Dendritic cell treated with granulocyte-macrophage colony-stimulating factor and Interleukin-4, amounts not matched to agents 40 ng/mL and 50 ng/mL, for 4 days (primary cell): Measurements from ENCODE around the gene FTO.

ENCODE experiments used
- H3K27ac Mint-ChIP-seq: one replicate; pipeline ENCODE4 v1.8.0; 2022; ENCODE audit warnings: mild to moderate bottlenecking, mixed read lengths
- H3K27me3 Mint-ChIP-seq: one replicate; pipeline ENCODE4 v1.8.0; 2022; ENCODE audit warnings: mild to moderate bottlenecking, mixed read lengths
- H3K36me3 Mint-ChIP-seq: one replicate; pipeline ENCODE4 v1.8.0; 2022; ENCODE audit warnings: low read depth, mixed read lengths
- H3K4me1 Mint-ChIP-seq: one replicate; pipeline ENCODE4 v1.8.0; 2022; ENCODE audit warnings: low read depth, mixed read lengths
- H3K4me3 Mint-ChIP-seq: one replicate; pipeline ENCODE4 v1.8.0; 2022; ENCODE audit warnings: mild to moderate bottlenecking, moderate library complexity, mixed read lengths
- H3K9me3 Mint-ChIP-seq: one replicate; pipeline ENCODE4 v1.8.0; 2022; ENCODE audit warnings: mixed read lengths
- intact Hi-C: fragments of 100-400 bp; cut with micrococcal nuclease; formaldehyde crosslinking; loops from one replicate; pipeline ENCODE4 v1.15.0; 2022

FTO gene

GRCh38 chr16:53821487-53821886 is 117.5 kb downstream of the FTO start:
- no peaks in the 10 kb centered on the region for H3K27me3 Mint-ChIP-seq
- intact Hi-C loops: no loop called here
- no peak overlapping the region for H3K27ac Mint-ChIP-seq
- H3K9me3 Mint-ChIP-seq: no peaks in the 10 kb centered on the region
- H3K4me3 Mint-ChIP-seq: no peak overlapping the region
- peaks cover 2% of the 10 kb centered on the region for H3K4me1 Mint-ChIP-seq
- peaks cover 9% of the 10 kb centered on the region for H3K36me3 Mint-ChIP-seq

GRCh38 chr16:53821957-53822625 is 118.1 kb downstream of the FTO start:
- no peaks in the 10 kb centered on the region for H3K27me3 Mint-ChIP-seq
- H3K36me3 Mint-ChIP-seq: peaks cover 7% of the 10 kb centered on the region
- no peak overlapping the region for H3K27ac Mint-ChIP-seq
- no peak overlapping the region for H3K4me3 Mint-ChIP-seq
- no peaks in the 10 kb centered on the region for H3K4me1 Mint-ChIP-seq
- intact Hi-C loops: no loop called here
- H3K9me3 Mint-ChIP-seq: no peaks in the 10 kb centered on the region

- H3K27ac Mint-ChIP-seq: no peak overlapping the region
- no peak overlapping the region for H3K4me3 Mint-ChIP-seq
- H3K27me3 Mint-ChIP-seq: no peaks in the 10 kb centered on the region
- H3K36me3 Mint-ChIP-seq: peaks cover 7% of the 10 kb centered on the region
- no peaks in the 10 kb centered on the region for H3K9me3 Mint-ChIP-seq
- intact Hi-C loops: no loop called here
- no peaks in the 10 kb centered on the region for H3K4me1 Mint-ChIP-seq
Measured at GRCh38 chr16:53822936-53823529, 119.1 kb downstream of the FTO start.

GRCh38 chr16:53826658-53827057 is 122.7 kb downstream of the FTO start:
- Mint-ChIP-seq H3K4me1 (no peaks in the 10 kb centered on the region), H3K36me3 (peaks cover 18% of the 10 kb centered on the region), H3K27me3 (no peaks in the 10 kb centered on the region), H3K9me3 (no peaks in the 10 kb centered on the region), H3K27ac (no peak overlapping the region), H3K4me3 (no peak overlapping the region)
- intact Hi-C loops: no loop called here

GRCh38 chr16:53827741-53828140 is 123.8 kb downstream of the FTO start:
- peaks cover 3% of the 10 kb centered on the region for H3K4me1 Mint-ChIP-seq
- H3K27me3 Mint-ChIP-seq: no peaks in the 10 kb centered on the region
- peaks cover 26% of the 10 kb centered on the region for H3K36me3 Mint-ChIP-seq
- intact Hi-C loops: no loop called here
- H3K27ac Mint-ChIP-seq: no peak overlapping the region
- H3K9me3 Mint-ChIP-seq: peaks cover 5% of the 10 kb centered on the region
- no peak overlapping the region for H3K4me3 Mint-ChIP-seq

GRCh38 chr16:53829186-53829747 is 125.3 kb downstream of the FTO start:
- Mint-ChIP-seq H3K4me3 (no peak overlapping the region), H3K27ac (no peak overlapping the region), H3K36me3 (peaks cover 29% of the 10 kb centered on the region), H3K27me3 (no peaks in the 10 kb centered on the region), H3K9me3 (peaks cover 9% of the 10 kb centered on the region), H3K4me1 (peaks cover 7% of the 10 kb centered on the region)
- intact Hi-C loops: no loop called here

GRCh38 chr16:53832896-53833544 is 129.1 kb downstream of the FTO start:
- Mint-ChIP-seq H3K27me3 (no peaks in the 10 kb centered on the region), H3K27ac (no peak overlapping the region), H3K9me3 (peaks cover 9% of the 10 kb centered on the region), H3K4me3 (no peak overlapping the region), H3K4me1 (peaks cover 7% of the 10 kb centered on the region), H3K36me3 (peaks cover 21% of the 10 kb centered on the region)
- intact Hi-C loops: no loop called here

- Mint-ChIP-seq H3K36me3 (peaks cover 14% of the 10 kb centered on the region), H3K4me1 (peaks cover 7% of the 10 kb centered on the region), H3K4me3 (no peak overlapping the region), H3K9me3 (peaks cover 9% of the 10 kb centered on the region), H3K27ac (no peak overlapping the region), H3K27me3 (no peaks in the 10 kb centered on the region)
- intact Hi-C loops: no loop called here
Measured at GRCh38 chr16:53836142-53836541, 132.2 kb downstream of the FTO start.

GRCh38 chr16:53836680-53837079 is 132.7 kb downstream of the FTO start:
- Mint-ChIP-seq H3K9me3 (peaks cover 9% of the 10 kb centered on the region), H3K4me1 (peaks cover 9% of the 10 kb centered on the region), H3K4me3 (no peak overlapping the region), H3K36me3 (peaks cover 10% of the 10 kb centered on the region), H3K27me3 (no peaks in the 10 kb centered on the region), H3K27ac (no peak overlapping the region)
- intact Hi-C loops: no loop called here

GRCh38 chr16:53837426-53837825 is 133.5 kb downstream of the FTO start:
- Mint-ChIP-seq H3K36me3 (peaks cover 6% of the 10 kb centered on the region), H3K27me3 (no peaks in the 10 kb centered on the region), H3K9me3 (peaks cover 7% of the 10 kb centered on the region), H3K4me1 (peaks cover 13% of the 10 kb centered on the region), H3K27ac (no peak overlapping the region), H3K4me3 (no peak overlapping the region)
- intact Hi-C loops: no loop called here

- Mint-ChIP-seq H3K27ac (no peak overlapping the region), H3K9me3 (no peaks in the 10 kb centered on the region), H3K4me3 (no peak overlapping the region), H3K27me3 (no peaks in the 10 kb centered on the region), H3K4me1 (peaks cover 5% of the 10 kb centered on the region), H3K36me3 (no peaks in the 10 kb centered on the region)
- intact Hi-C loops: no loop called here
Measured at GRCh38 chr16:53839150-53839549, 135.2 kb downstream of the FTO start.

GRCh38 chr16:53840456-53840855 is 136.5 kb downstream of the FTO start:
- Mint-ChIP-seq H3K27me3 (no peaks in the 10 kb centered on the region), H3K36me3 (peaks cover 7% of the 10 kb centered on the region), H3K27ac (no peak overlapping the region), H3K4me1 (peaks cover 5% of the 10 kb centered on the region), H3K4me3 (no peak overlapping the region), H3K9me3 (no peaks in the 10 kb centered on the region)
- intact Hi-C loops: no loop called here

- Mint-ChIP-seq H3K9me3 (no peaks in the 10 kb centered on the region), H3K4me1 (peaks cover 13% of the 10 kb centered on the region), H3K27me3 (no peaks in the 10 kb centered on the region), H3K4me3 (no peak overlapping the region), H3K36me3 (peaks cover 7% of the 10 kb centered on the region), H3K27ac (no peak overlapping the region)
- intact Hi-C loops: no loop called here
Measured at GRCh38 chr16:53841884-53842283, 137.9 kb downstream of the FTO start.

GRCh38 chr16:53843084-53843483 is 139.1 kb downstream of the FTO start:
- no peak overlapping the region for H3K4me3 Mint-ChIP-seq
- intact Hi-C loops: no loop called here
- no peak overlapping the region for H3K27ac Mint-ChIP-seq
- H3K9me3 Mint-ChIP-seq: no peaks in the 10 kb centered on the region
- no peaks in the 10 kb centered on the region for H3K27me3 Mint-ChIP-seq
- H3K4me1 Mint-ChIP-seq: peaks cover 18% of the 10 kb centered on the region
- peaks cover 7% of the 10 kb centered on the region for H3K36me3 Mint-ChIP-seq
